Retinal pigment epithelial cell (primary cell): Measurements from ENCODE around the gene GATA3.

Source experiments
- DNase-seq: peaks from one replicate; pipeline ENCODE4 v3.0.0-alpha.2; 2010; ENCODE audit warnings: low read depth
- H3K4me3 ChIP-seq: 2 replicates; pipeline ENCODE4 v1.5.1; 2011; ENCODE audit warnings: mild to moderate bottlenecking, low read length, control low read depth, moderate library complexity
- TF ChIP-seq, protein P1 (sequence below): conservative IDR thresholded peaks from 2 replicates; pipeline ENCODE4 v1.5.1; 2011; ENCODE audit warnings: low read depth, low read length, control low read depth, inconsistent platforms

Gene GATA3

DNA sequence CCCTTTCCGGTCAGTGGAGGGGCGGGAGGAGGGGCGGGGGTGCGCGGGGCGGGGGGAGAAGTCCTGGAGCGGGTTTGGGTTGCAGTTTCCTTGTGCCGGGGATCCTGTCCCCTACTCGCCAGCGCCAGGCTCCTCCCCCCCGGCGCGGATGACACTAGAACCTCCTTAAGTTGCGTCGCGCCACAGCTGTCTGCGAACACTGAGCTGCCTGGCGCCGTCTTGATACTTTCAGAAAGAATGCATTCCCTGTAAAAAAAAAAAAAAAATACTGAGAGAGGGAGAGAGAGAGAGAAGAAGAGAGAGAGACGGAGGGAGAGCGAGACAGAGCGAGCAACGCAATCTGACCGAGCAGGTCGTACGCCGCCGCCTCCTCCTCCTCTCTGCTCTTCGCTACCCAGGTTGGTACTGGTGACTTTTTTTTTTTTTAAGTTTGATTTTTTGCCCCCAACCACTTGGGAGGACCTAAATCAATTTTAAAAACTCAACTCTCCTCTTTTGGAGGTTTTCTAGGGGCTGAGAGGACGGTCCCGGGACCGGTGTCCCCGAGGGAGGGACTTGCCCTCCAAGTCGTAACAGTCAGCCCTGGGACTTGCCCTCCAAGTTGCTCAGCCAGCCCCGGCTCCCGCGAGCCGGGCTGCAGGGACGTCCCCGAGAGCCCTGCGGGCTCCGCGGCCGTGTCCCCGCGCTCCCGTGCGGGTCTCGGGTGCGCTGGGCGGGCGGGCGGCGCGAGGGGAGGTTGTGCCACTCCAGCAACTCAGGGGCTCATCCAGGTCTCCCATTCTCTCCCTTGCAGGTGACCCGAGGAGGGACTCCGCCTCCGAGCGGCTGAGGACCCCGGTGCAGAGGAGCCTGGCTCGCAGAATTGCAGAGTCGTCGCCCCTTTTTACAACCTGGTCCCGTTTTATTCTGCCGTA is at the start of gene GATA3:
Gene GATA3 (plus strand): TSS at position 195 of the 914 bp plus-strand sequence. CDS start 968 bp downstream, outside the sequence.
- TF ChIP-seq, protein P1, sequence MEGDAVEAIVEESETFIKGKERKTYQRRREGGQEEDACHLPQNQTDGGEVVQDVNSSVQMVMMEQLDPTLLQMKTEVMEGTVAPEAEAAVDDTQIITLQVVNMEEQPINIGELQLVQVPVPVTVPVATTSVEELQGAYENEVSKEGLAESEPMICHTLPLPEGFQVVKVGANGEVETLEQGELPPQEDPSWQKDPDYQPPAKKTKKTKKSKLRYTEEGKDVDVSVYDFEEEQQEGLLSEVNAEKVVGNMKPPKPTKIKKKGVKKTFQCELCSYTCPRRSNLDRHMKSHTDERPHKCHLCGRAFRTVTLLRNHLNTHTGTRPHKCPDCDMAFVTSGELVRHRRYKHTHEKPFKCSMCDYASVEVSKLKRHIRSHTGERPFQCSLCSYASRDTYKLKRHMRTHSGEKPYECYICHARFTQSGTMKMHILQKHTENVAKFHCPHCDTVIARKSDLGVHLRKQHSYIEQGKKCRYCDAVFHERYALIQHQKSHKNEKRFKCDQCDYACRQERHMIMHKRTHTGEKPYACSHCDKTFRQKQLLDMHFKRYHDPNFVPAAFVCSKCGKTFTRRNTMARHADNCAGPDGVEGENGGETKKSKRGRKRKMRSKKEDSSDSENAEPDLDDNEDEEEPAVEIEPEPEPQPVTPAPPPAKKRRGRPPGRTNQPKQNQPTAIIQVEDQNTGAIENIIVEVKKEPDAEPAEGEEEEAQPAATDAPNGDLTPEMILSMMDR, result no peak
- DNase-seq, result no peak
- H3K4me3 ChIP-seq, result peak within 1 kb of the TSS; percentile 53

DNA sequence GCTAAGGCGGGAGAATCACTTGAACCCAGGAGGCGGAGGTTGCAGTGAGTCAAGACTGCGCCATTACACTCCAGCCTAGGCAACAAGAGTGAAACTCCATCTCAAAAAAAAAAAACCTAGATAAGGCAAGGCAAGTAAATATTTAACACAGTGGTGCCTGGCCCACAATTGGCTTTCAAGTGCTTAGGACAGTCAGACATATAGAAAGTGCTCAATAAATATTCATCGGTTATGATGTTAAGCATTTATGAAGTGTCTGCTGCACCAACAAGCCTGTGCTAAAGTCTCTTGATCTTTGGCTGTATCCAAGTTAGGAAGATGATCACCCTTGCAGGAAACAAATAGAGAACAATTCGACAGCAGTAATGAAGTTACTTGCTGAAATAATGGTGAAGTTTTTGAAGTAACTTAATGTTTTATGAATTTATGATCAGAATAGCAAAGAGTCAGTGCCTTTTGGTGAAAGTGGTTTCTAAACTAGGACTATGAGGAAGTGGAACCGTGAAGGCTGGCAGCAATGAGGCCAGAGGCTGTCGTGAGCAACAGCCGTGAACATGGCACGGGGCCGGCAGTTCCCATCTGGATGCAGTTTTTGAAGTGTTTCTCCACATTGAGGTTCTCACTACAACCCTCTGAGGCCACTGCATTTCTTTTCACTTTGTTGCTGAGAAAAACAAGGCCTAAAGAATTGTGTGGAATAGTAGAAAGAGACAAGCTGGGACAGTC is 48.1 kb upstream of the GATA3 start:
- TF ChIP-seq, protein P1, result no peak
- H3K4me3 ChIP-seq, result no peak overlapping the region
- no peak for DNase-seq

DNA sequence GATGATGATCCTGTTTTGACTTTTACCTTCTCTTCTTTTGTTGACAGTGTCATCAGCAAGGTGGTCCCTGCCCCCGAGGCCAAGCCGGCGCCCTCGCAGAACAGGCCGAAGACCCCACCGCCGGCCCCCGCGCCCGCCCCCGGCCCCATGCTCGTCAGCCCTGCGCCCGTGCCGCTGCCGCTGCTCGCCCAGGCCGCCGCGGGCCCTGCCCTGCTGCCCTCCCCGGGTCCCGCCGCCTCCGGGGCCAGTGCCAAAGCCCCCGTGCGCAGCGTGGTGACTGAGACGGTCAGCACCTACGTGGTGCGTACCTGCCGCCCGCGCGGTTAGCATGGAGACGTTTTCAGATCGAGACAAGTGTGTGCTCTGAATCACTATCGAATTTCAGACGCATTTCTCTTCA is 45.5 kb upstream of the GATA3 start:
- TF ChIP-seq, protein P1, result no peak
- DNase-seq, result no peak
- no peak overlapping the region for H3K4me3 ChIP-seq

DNA sequence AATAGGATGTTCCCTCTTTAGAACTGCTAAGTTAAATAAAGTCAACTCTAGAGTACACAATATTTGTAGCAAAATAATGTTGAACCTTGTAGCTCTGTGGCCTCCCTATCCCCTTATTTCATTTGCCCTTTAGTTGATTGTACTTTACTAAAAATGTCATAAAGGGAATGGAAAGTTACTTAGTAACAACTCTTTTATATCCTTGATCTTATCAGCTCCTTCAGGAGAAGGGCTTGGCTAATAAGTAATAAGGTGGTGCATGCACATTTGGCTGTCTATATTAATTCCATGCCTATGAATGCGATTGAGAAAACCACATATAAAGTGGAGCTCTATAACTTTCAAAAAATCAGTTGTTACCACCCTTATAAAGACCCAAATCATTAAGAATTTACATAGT is 41.5 kb upstream of the GATA3 start:
- TF ChIP-seq, protein P1, result no peak
- DNase-seq, result no peak
- H3K4me3 ChIP-seq, result no peak overlapping the region

DNA sequence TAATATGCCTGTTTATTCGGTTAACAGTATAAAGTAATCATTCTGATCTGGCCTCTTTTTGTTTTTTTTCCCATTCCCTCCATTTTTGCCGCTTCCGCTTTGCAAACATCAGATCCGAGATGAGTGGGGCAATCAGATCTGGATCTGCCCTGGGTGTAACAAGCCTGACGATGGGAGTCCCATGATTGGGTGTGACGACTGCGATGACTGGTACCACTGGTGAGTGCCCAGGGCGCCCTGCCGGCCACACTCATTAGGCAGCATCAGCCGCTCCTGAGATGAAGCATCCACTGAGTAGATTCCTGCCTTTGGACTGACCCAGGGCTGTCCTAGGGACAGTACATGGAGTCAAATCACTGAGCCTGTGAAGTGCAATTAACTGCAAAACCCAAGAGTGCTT is 40.9 kb upstream of the GATA3 start:
- no peak overlapping the region for H3K4me3 ChIP-seq

DNA sequence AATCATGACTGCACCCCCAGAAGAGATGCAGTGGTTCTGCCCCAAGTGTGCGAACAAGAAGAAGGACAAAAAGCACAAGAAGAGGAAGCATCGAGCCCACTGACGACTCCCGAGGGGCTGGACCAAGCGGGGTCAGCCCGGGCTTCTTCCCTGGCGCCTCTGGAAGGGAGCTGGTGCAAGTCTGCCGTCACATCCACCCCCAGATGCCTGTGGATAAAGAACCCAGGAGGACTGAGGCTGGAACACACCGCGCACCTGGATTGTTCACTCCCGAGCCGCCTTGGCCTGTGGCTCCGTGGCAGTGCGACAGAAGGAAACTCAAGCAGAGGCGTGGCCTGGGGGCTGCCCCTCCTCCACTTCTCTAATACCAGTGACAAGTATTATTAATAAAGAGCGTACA is 39.8 kb upstream of the GATA3 start:
- DNase-seq, result no peak
- TF ChIP-seq, protein P1, result no peak

More for the DNA sequence above, 40.9 kb upstream of the GATA3 start:
- DNase-seq, result no peak
- TF ChIP-seq, protein P1, result no peak

More for the DNA sequence above, 39.8 kb upstream of the GATA3 start:
- no peak overlapping the region for H3K4me3 ChIP-seq
